Keratinocyte (primary cell): ENCODE measurements around the gene SMCO2. TPM values are rescaled to one million over a fixed set of nuclear protein-coding genes. Genes with fewer than 3 reads are reported as not detected.

Experiments used
- DNase-seq: peaks from one replicate; pipeline ENCODE4 v3.0.0-alpha.2; 2011; ENCODE audit warnings: low read depth, missing footprints, low spot score
- FAIRE-seq: peaks from 2 replicates; lab custom pipeline; 2011; peaks lifted over from hg19 to GRCh38; lab: Jason Lieb, UNC
- H2AFZ ChIP-seq: 2 replicates; pipeline ENCODE4 v1.6.0; 2012; ENCODE audit warnings: low read length, control low read depth, inconsistent platforms; ENCODE audit not compliant: control insufficient read depth
- H3K27ac ChIP-seq: 2 replicates; pipeline ENCODE4 v1.5.1; 2011; ENCODE audit warnings: low read length; ENCODE audit not compliant: control insufficient read depth, insufficient read depth
- H3K27me3 ChIP-seq: 3 replicates; pipeline ENCODE4 v1.6.0; 2011; ENCODE audit warnings: low read length; ENCODE audit not compliant: control insufficient read depth, insufficient read depth; ENCODE audit errors: extremely low read depth
- H3K36me3 ChIP-seq, 2 experiments: 2 replicates in 1 of 2; 3 replicates in 1 of 2; pipeline ENCODE4 v1.5.1; 2011; ENCODE audit warnings: low read length in 2 of 2, mild to moderate bottlenecking in 1 of 2; ENCODE audit not compliant: control insufficient read depth in 2 of 2, insufficient read depth in 2 of 2; ENCODE audit errors: extremely low read depth in 1 of 2
- H3K4me1 ChIP-seq: 3 replicates; pipeline ENCODE4 v1.5.1; 2011; ENCODE audit warnings: low read length; ENCODE audit not compliant: control insufficient read depth, insufficient read depth; ENCODE audit errors: extremely low read depth
- H3K4me2 ChIP-seq: 3 replicates; pipeline ENCODE4 v1.6.0; 2011; ENCODE audit warnings: low read depth, low read length; ENCODE audit not compliant: control insufficient read depth, insufficient read depth; ENCODE audit errors: extremely low read depth
- H3K4me3 ChIP-seq, 3 experiments: fragments of 200-600 bp in 1 of 3; sonication (generic) in 1 of 3; 2 replicates in 2 of 3; 3 replicates in 1 of 3; pipeline ENCODE4 v1.5.1; 2011 to 2016; ENCODE audit warnings: low read length in 3 of 3, mild to moderate bottlenecking in 3 of 3, control low read depth in 2 of 3, inconsistent platforms in 1 of 3, low read depth in 1 of 3, mixed read lengths in 1 of 3, mixed run types in 1 of 3, moderate library complexity in 1 of 3; ENCODE audit not compliant: control insufficient read depth in 2 of 3, insufficient read depth in 2 of 3; ENCODE audit errors: extremely low read depth in 1 of 3
- H3K79me2 ChIP-seq: 2 replicates; pipeline ENCODE4 v1.6.0; 2012; ENCODE audit warnings: low read length; ENCODE audit not compliant: control insufficient read depth, insufficient read depth
- H3K9ac ChIP-seq: 3 replicates; pipeline ENCODE4 v1.6.0; 2011; ENCODE audit warnings: low read length; ENCODE audit not compliant: control insufficient read depth, insufficient read depth; ENCODE audit errors: extremely low read depth
- H3K9me1 ChIP-seq: 3 replicates; pipeline ENCODE4 v1.6.0; 2011; ENCODE audit warnings: low read length; ENCODE audit not compliant: control insufficient read depth, insufficient read depth; ENCODE audit errors: extremely low read depth
- H3K9me3 ChIP-seq: 2 replicates; pipeline ENCODE4 v1.5.1; 2012; ENCODE audit warnings: low read depth, low read length; ENCODE audit not compliant: control insufficient read depth
- H4K20me1 ChIP-seq: 3 replicates; pipeline ENCODE4 v1.6.0; 2011; ENCODE audit warnings: low read length; ENCODE audit not compliant: control insufficient read depth, insufficient read depth; ENCODE audit errors: extremely low read depth
- EZH2 ChIP-seq: IDR thresholded peaks from one replicate; pipeline ENCODE4 v1.6.1; 2012; ENCODE audit warnings: inconsistent platforms, mild to moderate bottlenecking, low read length, moderate library complexity
- dilution Hi-C: fragments of 300-500 bp; cut with MboI; formaldehyde crosslinking; loops from one replicate; pipeline ENCODE4 v1.7.0; 2020; ENCODE audit warnings: low sequenced_read_pairs; ENCODE audit not compliant: extremely low pct_ligation_motif_present
- polyA plus RNA-seq, 5 experiments: library from polyadenylated mRNA; depleted of rRNA in 3 of 5; stranded (reverse) in 3 of 5; stranded (forward) in 1 of 5; unstranded in 1 of 5; fragments of >200 nt; gene quantifications; 1 replicate in 1 of 5; 2 replicates in 3 of 5; 3 replicates in 1 of 5; pipeline versions ENCODE4 v1.2.1 to v1.2.3, GENCODE V29; 2011 to 2012; ENCODE audit warnings: missing spikeins in 2 of 5, low read depth in 1 of 5, low replicate concordance in 1 of 5
- TF ChIP-seq, protein P1 (sequence below), 3 experiments: IDR thresholded peaks in 1 of 3; conservative IDR thresholded peaks in 1 of 3; optimal IDR thresholded peaks in 1 of 3; 2 replicates in 2 of 3; 3 replicates in 1 of 3; pipeline versions ENCODE3 to v1.5.1; 2011; ENCODE audit warnings: low read length in 3 of 3, mild to moderate bottlenecking in 3 of 3, moderate library complexity in 2 of 3, control low read depth in 1 of 3, inconsistent platforms in 1 of 3; ENCODE audit not compliant: insufficient read depth in 2 of 3; ENCODE audit errors: extremely low read depth in 1 of 3

SMCO2 gene
- polyA plus RNA-seq, 1 donor (not counting 4 experiments of a cell fraction or from before 2014, with no cell fraction given), result 0.49 TPM

DNA sequence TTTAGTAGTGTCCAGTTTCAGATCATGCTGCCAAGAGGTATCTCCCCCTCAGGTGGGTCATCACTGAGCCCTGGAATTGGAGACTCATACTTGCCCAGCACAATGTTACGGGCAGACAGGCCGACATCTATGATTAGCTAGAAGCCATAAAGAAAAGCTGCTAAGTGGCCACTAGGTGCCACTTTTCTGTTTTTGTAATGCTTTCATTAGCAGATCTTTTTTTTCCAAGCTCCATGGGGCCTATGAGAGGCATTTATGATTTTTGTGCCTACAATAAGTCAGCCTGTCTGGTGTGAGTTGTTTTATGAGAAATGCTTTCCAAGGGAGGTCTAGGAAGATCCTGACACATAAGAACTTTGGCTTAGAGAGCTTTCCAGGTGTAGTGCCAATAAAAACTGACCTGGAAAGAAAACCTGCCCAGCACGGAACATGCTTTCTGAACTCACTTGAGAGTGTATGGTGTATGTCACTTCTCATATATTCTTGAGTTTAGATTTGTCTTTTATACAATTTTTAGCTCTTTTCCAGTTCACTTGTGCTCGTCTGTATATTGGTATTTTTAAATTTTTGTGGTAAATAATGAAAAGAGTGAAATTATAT lies 21.8 kb upstream of the SMCO2 start:
- no peaks in the 10 kb centered on the region for H3K27me3 ChIP-seq
- no peak overlapping the region for H3K4me2 ChIP-seq
- no peaks in the 10 kb centered on the region for H4K20me1 ChIP-seq
- H2AFZ ChIP-seq, result no peak overlapping the region
- peaks cover 3 to 4% of the 10 kb centered on the region in 2 experiments for H3K36me3 ChIP-seq
- no peaks in the 10 kb centered on the region for H3K4me1 ChIP-seq
- H3K9ac ChIP-seq, result no peak overlapping the region
- no peak overlapping the region for H3K4me3 ChIP-seq
- dilution Hi-C loops, result no loop called here
- TF ChIP-seq, protein P1, sequence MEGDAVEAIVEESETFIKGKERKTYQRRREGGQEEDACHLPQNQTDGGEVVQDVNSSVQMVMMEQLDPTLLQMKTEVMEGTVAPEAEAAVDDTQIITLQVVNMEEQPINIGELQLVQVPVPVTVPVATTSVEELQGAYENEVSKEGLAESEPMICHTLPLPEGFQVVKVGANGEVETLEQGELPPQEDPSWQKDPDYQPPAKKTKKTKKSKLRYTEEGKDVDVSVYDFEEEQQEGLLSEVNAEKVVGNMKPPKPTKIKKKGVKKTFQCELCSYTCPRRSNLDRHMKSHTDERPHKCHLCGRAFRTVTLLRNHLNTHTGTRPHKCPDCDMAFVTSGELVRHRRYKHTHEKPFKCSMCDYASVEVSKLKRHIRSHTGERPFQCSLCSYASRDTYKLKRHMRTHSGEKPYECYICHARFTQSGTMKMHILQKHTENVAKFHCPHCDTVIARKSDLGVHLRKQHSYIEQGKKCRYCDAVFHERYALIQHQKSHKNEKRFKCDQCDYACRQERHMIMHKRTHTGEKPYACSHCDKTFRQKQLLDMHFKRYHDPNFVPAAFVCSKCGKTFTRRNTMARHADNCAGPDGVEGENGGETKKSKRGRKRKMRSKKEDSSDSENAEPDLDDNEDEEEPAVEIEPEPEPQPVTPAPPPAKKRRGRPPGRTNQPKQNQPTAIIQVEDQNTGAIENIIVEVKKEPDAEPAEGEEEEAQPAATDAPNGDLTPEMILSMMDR (optimal IDR thresholded peaks at IDR 0.05 in 1 of 3, IDR thresholded peaks at IDR 0.05 in 1 of 3, conservative IDR thresholded peaks at IDR 0.05 in 1 of 3; ENCODE audit: extremely low read depth in 1 of 3, insufficient read depth in 2 of 3, low read length in 3 of 3), result peak; percentile 35 to 53 (median 50)
- no peak for TF ChIP-seq EZH2
- H3K27ac ChIP-seq, result no peak overlapping the region
- FAIRE-seq (peak; percentile 78), DNase-seq (no peak)
- no peaks in the 10 kb centered on the region for H3K79me2 ChIP-seq
- no peaks in the 10 kb centered on the region for H3K9me1 ChIP-seq
- no peaks in the 10 kb centered on the region for H3K9me3 ChIP-seq

DNA sequence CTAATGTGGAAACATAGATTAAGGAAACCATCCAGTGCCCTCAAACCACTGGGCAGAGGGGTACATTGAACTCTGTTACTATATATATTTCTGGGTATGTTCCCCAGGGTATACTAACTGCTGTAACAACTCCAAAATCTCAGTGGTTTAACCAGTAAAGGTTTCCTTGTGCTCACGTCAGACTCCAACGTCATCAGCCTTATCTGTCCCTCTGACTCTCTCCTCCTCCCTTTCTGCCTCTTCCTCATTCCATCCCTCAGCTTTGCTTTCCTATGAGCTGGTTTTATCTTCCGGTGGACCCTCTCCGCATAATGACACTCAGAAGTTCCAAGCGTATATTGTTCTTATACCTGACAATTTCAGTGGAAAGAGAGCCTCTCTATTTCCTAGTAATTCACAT lies 21.2 kb upstream of the SMCO2 start:
- Histone ChIP-seq H3K79me2 (no peaks in the 10 kb centered on the region), H3K9me1 (no peaks in the 10 kb centered on the region), H3K4me1 (no peaks in the 10 kb centered on the region), H3K4me2 (no peak overlapping the region), H3K36me3 (peaks cover 3 to 4% of the 10 kb centered on the region in 2 experiments), H4K20me1 (no peaks in the 10 kb centered on the region), H3K9me3 (no peaks in the 10 kb centered on the region), H3K27me3 (no peaks in the 10 kb centered on the region), H2AFZ (no peak overlapping the region), H3K9ac (no peak overlapping the region), H3K27ac (no peak overlapping the region), H3K4me3 (no peak overlapping the region)
- TF ChIP-seq, protein P1 (optimal IDR thresholded peaks at IDR 0.05 in 1 of 3, IDR thresholded peaks at IDR 0.05 in 1 of 3, conservative IDR thresholded peaks at IDR 0.05 in 1 of 3; ENCODE audit: extremely low read depth in 1 of 3, insufficient read depth in 2 of 3, low read length in 3 of 3), result no peak
- TF ChIP-seq EZH2, result no peak
- no peak for FAIRE-seq
- DNase-seq, result no peak
- dilution Hi-C loops, result no loop called here
